Suppressor macrophage (primary cell): ENCODE data around the gene REXO2.

Experiments used
- DNase-seq, 4 experiments: peaks; one replicate each; pipeline ENCODE4 v3.0.0-alpha.2; 2020 to 2022
- total RNA-seq, 17 experiments: gene quantifications; one replicate each; lab custom pipeline; 2026; ENCODE audit warnings: mixed read lengths in 6 of 17, inconsistent platforms in 3 of 17; lab: John Stamatoyannopoulos, UW

The REXO2 gene
- total RNA-seq, result 6.3 to 18.2 (median 11.9) reads per million in 17 experiments

- DNase-seq, result peak; percentile 95 to 98 (median 96)
Measured at GRCh38 chr11:114439229-114440120, at the start of gene REXO2. TSS of gene REXO2 (plus strand) at chr11:114439467. CDS start at chr11:114439529, 62 bp downstream.

GRCh38 chr11:114392735-114393667 is 46.3 kb upstream of the REXO2 start:
- no peak for DNase-seq

GRCh38 chr11:114395736-114396135 is 43.5 kb upstream of the REXO2 start:
- DNase-seq, result no peak

GRCh38 chr11:114396916-114397315 is 42.4 kb upstream of the REXO2 start:
- DNase-seq, result peak in 2 of 4 experiments; percentile 37 to 43

GRCh38 chr11:114397349-114397982 is 41.8 kb upstream of the REXO2 start:
- DNase-seq, result no peak

GRCh38 chr11:114398303-114398920 is 40.9 kb upstream of the REXO2 start:
- DNase-seq, result no peak

- DNase-seq, result peak in 1 of 4 experiments; percentile 7
Measured at GRCh38 chr11:114399490-114400215, 39.6 kb upstream of the REXO2 start.

- peak; percentile 99 for DNase-seq
Measured at GRCh38 chr11:114400216-114400914, 38.9 kb upstream of the REXO2 start, which contains the start of the genes C11orf71 and RBM7. TSS of gene C11orf71 (minus strand) at chr11:114400511. CDS start at chr11:114400331, 180 bp downstream. TSS of gene RBM7 (plus strand) at chr11:114400666. CDS start at chr11:114400672, 6 bp downstream.

- no peak for DNase-seq
Measured at GRCh38 chr11:114400915-114401223, 38.4 kb upstream of the REXO2 start.

- DNase-seq, result peak in 3 of 4 experiments; percentile 22 to 49 (median 36)
Measured at GRCh38 chr11:114401311-114401710, 38.0 kb upstream of the REXO2 start.

GRCh38 chr11:114412946-114413345 is 26.3 kb upstream of the REXO2 start:
- DNase-seq, result no peak

- no peak for DNase-seq
Measured at GRCh38 chr11:114413958-114414357, 25.3 kb upstream of the REXO2 start.

- DNase-seq, result no peak
Measured at GRCh38 chr11:114416441-114416961, 22.8 kb upstream of the REXO2 start.

GRCh38 chr11:114426280-114426679 is 13.0 kb upstream of the REXO2 start:
- DNase-seq, result no peak

- no peak for DNase-seq
Measured at GRCh38 chr11:114430290-114430689, 9.0 kb upstream of the REXO2 start.

GRCh38 chr11:114432893-114433292 is 6.4 kb upstream of the REXO2 start:
- DNase-seq, result no peak

- DNase-seq, result no peak
Measured at GRCh38 chr11:114433376-114433775, 5.9 kb upstream of the REXO2 start.

- no peak for DNase-seq
Measured at GRCh38 chr11:114438303-114438702, 964 bp upstream of the REXO2 start.

- DNase-seq, result peak in 1 of 4 experiments; percentile 3
Measured at GRCh38 chr11:114440121-114440860, 1.0 kb downstream of the REXO2 start.
